HepG2 (cell line): ENCODE data around the gene SPANXN5. TPM values are rescaled to one million over a fixed set of nuclear protein-coding genes. Genes with fewer than 3 reads are reported as not detected.
"Not testable (repeated sequence)": the region's sequence is repeated elsewhere in the genome, so short reads cannot be mapped to it uniquely, and the experiment has no call there.

Experiments used
- ATAC-seq: fragments of 200-7000 bp; cut with Tn5 transposase; 3 replicates; pipeline ENCODE4 v1.9.1; 2020; ENCODE audit warnings: mild to moderate bottlenecking, moderate library complexity
- Bru-seq: library from RNA; stranded (reverse); fragments of 400-500 nt; gene quantifications from one replicate; lab custom pipeline; 2021; lab: Mats Ljungman, UMichigan
- BruChase-seq, 2 experiments: library from RNA; stranded (reverse); fragments of 400-500 nt; gene quantifications; one replicate each; lab custom pipeline; 2021; lab: Mats Ljungman, UMichigan
- BruUV-seq: library from RNA; stranded (reverse); fragments of 400-500 nt; replicated peaks from 2 replicates; lab custom pipeline; 2021; lab: Mats Ljungman, UMichigan
- CTCF ChIA-PET: fragments of 300-600 bp; formaldehyde crosslinking; extraction: SDS; loops from one replicate; lab custom pipeline; 2021; ENCODE audit warnings: low total read pairs, inconsistent platforms, low intra/inter-chr PET ratio; lab: Yijun Ruan, JAX
- POLR2A ChIA-PET: fragments of 350-600 bp; sonication (Branson Sonifier 250); formaldehyde crosslinking; loops from one replicate; lab custom pipeline; 2020; ENCODE audit warnings: antibody characterized with exemption, inconsistent platforms; lab: Yijun Ruan, JAX
- DNase-seq: peaks from one replicate; pipeline ENCODE4 v3.0.0-alpha.2; 2015; ENCODE audit warnings: low spot score
- FAIRE-seq: peaks from 3 replicates; lab custom pipeline; 2011; peaks lifted over from hg19 to GRCh38; lab: Jason Lieb, UNC
- H2AFZ ChIP-seq: one replicate; pipeline ENCODE4 v1.6.1; 2011; ENCODE audit warnings: low read length, inconsistent platforms
- H3K27ac ChIP-seq: fragments of 300-600 bp; 3 replicates; pipeline ENCODE4 v1.8.0; 2011; ENCODE audit warnings: mixed run types, mild to moderate bottlenecking, mixed read lengths, low read length, inconsistent platforms; ENCODE audit not compliant: insufficient read depth; ENCODE audit errors: extremely low read length
- H3K27me3 ChIP-seq, 2 experiments: fragments of 200-600 bp in 1 of 2; 2 replicates in 1 of 2; 3 replicates in 1 of 2; pipeline versions ENCODE4 v1.6.0 to v1.8.0; 2011; ENCODE audit warnings: low read length in 2 of 2, mild to moderate bottlenecking in 2 of 2, moderate library complexity in 2 of 2, inconsistent platforms in 1 of 2; ENCODE audit not compliant: insufficient read depth in 2 of 2, control insufficient read depth in 1 of 2
- H3K36me3 ChIP-seq, 2 experiments: fragments of 200-600 bp in 1 of 2; replicated peaks in 1 of 2; 2 replicates in 1 of 2; 3 replicates in 1 of 2; pipeline versions ENCODE4 v1.5.1 to v1.8.0; 2011; ENCODE audit warnings: low read length in 2 of 2, inconsistent platforms in 1 of 2; ENCODE audit not compliant: insufficient read depth in 2 of 2, control insufficient read depth in 1 of 2
- H3K4me1 ChIP-seq: 2 replicates; pipeline ENCODE4 v1.5.1; 2012; ENCODE audit warnings: low read length, inconsistent platforms; ENCODE audit not compliant: insufficient read depth
- H3K4me2 ChIP-seq: 2 replicates; pipeline ENCODE4 v1.6.0; 2011; ENCODE audit warnings: low read depth, low read length, inconsistent platforms
- H3K4me3 ChIP-seq, 3 experiments: fragments of 200-600 bp in 1 of 3; sonication (generic), shearing (Covaris generic) in 1 of 3; replicated peaks in 1 of 3; 2 replicates each; pipeline ENCODE4 v1.5.1; 2011 to 2016; ENCODE audit warnings: low read length in 3 of 3, inconsistent platforms in 2 of 3, low read depth in 2 of 3, mild to moderate bottlenecking in 2 of 3, control low read depth in 1 of 3, mixed read lengths in 1 of 3; ENCODE audit not compliant: insufficient read depth in 1 of 3
- H3K79me2 ChIP-seq: one replicate; pipeline ENCODE4 v1.6.1; 2011; ENCODE audit warnings: low read length, inconsistent platforms; ENCODE audit not compliant: insufficient read depth
- H3K9ac ChIP-seq: 2 replicates; pipeline ENCODE4 v1.6.0; 2011; ENCODE audit warnings: mild to moderate bottlenecking, low read depth, low read length, inconsistent platforms; ENCODE audit not compliant: insufficient read depth
- H3K9me3 ChIP-seq: 2 replicates; pipeline ENCODE4 v1.5.1; 2012; ENCODE audit warnings: mild to moderate bottlenecking, low read length
- H4K20me1 ChIP-seq: 2 replicates; pipeline ENCODE4 v1.6.0; 2011; ENCODE audit warnings: inconsistent platforms, mild to moderate bottlenecking, low read length, moderate library complexity; ENCODE audit not compliant: insufficient read depth
- WGBS: methylation state at CpG from one replicate; pipeline ENCODE4 v1.1.6; 2017; ENCODE audit warnings: low lambda C conversion rate; 5-methylcytosine and 5-hydroxymethylcytosine counted together
- in situ Hi-C: cut with HindIII; loops from 2 replicates; pipeline ENCODE4 v1.10.0; 2017; ENCODE audit warnings: low pct_unique_long_range_greater_than_20kb; ENCODE audit not compliant: extremely low pct_ligation_motif_present
- intact Hi-C: fragments of 100-400 bp; cut with micrococcal nuclease; formaldehyde crosslinking; loops from one replicate; pipeline ENCODE4 v1.10.0; 2022; ENCODE audit not compliant: unreplicated experiment
- long read RNA-seq, 2 experiments: library from RNA in 1 of 2; library from polyadenylated mRNA in 1 of 2; stranded (forward) in 1 of 2; unstranded in 1 of 2; transcript quantifications; one replicate each; pipeline ENCODE4 v2.0.0, GENCODE V29; 2019 to 2022
- polyA minus RNA-seq, 3 experiments: library from RNA; depleted of rRNA, polyadenylated mRNA; stranded (reverse); fragments of >200 nt; gene quantifications; 2 replicates each; pipeline ENCODE4 v1.2.3, GENCODE V29; 2011; ENCODE audit warnings: low replicate concordance in 1 of 3
- polyA plus RNA-seq, 8 experiments: library from polyadenylated mRNA; depleted of rRNA in 3 of 8; stranded (reverse) in 7 of 8; unstranded in 1 of 8; fragments of >200 nt; fragmentation: Illumina TruSeq in 4 of 8; extraction: Trizol in 4 of 8; gene quantifications; 2 replicates each; pipeline versions ENCODE4 v1.2.1 to v1.2.3, GENCODE V29; 2011 to 2016; ENCODE audit warnings: low read depth in 4 of 8, missing spikeins in 1 of 8, mixed read lengths in 1 of 8; ENCODE audit not compliant: insufficient read depth in 1 of 8
- total RNA-seq, 5 experiments: library from RNA; depleted of rRNA; stranded (reverse); fragments of >200 nt; fragmentation: Illumina TruSeq; extraction: Trizol; gene quantifications; 2 replicates each; pipeline ENCODE4 v1.2.3, GENCODE V29; 2016; ENCODE audit warnings: low read depth in 1 of 5

Gene SPANXN5, protein sequence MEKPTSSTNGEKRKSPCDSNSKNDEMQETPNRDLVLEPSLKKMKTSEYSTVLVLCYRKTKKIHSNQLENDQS
- not detected in 2 replicates for total RNA-seq (2016; rRNA removed; fragmentation: Illumina TruSeq; extraction: Trizol)
- not detected in 2 replicates for total RNA-seq (2016; cell fraction: cytosol; rRNA removed; fragmentation: Illumina TruSeq; extraction: Trizol; ENCODE audit: low read depth)
- total RNA-seq (2016; cell fraction: insoluble cytoplasmic fraction; rRNA removed; fragmentation: Illumina TruSeq; extraction: Trizol) = not detected in 2 replicates
- not detected in 2 replicates for total RNA-seq (2016; cell fraction: membrane; rRNA removed; fragmentation: Illumina TruSeq; extraction: Trizol)
- total RNA-seq (2016; cell fraction: nucleus; rRNA removed; fragmentation: Illumina TruSeq; extraction: Trizol) = not detected in 2 replicates
- not detected in 2 replicates for polyA plus RNA-seq (2011; rRNA removed)
- polyA plus RNA-seq (2011; cell fraction: cytosol; rRNA removed) = not detected in 2 replicates
- not detected in 2 replicates for polyA plus RNA-seq (2011; cell fraction: nucleus; rRNA removed)
- polyA plus RNA-seq (2012) = not detected in 2 replicates
- not detected in 2 replicates for polyA plus RNA-seq (2016; cell fraction: cytosol; fragmentation: Illumina TruSeq; extraction: Trizol; ENCODE audit: low read depth)
- not detected in 2 replicates for polyA plus RNA-seq (2016; cell fraction: insoluble cytoplasmic fraction; fragmentation: Illumina TruSeq; extraction: Trizol; ENCODE audit: low read depth)
- not detected in 2 replicates for polyA plus RNA-seq (2016; cell fraction: membrane; fragmentation: Illumina TruSeq; extraction: Trizol; ENCODE audit: low read depth)
- polyA plus RNA-seq (2016; cell fraction: nucleus; fragmentation: Illumina TruSeq; extraction: Trizol; ENCODE audit: insufficient read depth, low read depth) = not detected in 2 replicates
- polyA minus RNA-seq (2011; rRNA and poly(A)+ RNA removed; ENCODE audit: low replicate concordance) = not detected in 2 replicates
- polyA minus RNA-seq (2011; cell fraction: cytosol; rRNA and poly(A)+ RNA removed) = not detected in 2 replicates
- not detected in 2 replicates for polyA minus RNA-seq (2011; cell fraction: nucleus; rRNA and poly(A)+ RNA removed)
- not detected for Bru-seq, nascent RNA
- BruChase-seq, experiment 1, labeled RNA remaining after a 6-hour chase = not detected
- BruChase-seq, experiment 2, labeled RNA remaining after a 2-hour chase = not detected
- long read RNA-seq, experiment 1 = 0 reads
- long read RNA-seq, experiment 2 = 0 reads

DNA sequence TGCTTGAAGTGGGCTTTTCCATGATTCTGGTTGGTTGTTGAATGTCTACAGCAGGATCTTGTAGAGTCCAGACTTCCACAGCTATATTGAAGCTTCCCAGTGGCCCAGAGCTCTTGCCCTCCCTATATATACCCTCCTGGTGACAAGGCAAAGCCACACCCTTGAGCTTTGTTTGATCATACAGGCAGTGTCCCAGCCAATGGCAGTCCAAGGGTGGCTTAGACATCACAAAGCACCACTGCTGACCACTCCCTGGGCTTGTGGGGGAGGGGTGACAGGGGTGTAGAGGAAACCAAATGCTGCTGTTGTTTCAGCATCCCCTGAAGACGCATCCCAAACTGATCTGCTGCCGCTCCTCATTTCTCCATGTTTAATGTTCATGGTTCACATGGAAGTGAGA is at the start of gene SPANXN5:
Gene SPANXN5, minus strand, starts transcription at position 101 of the 400 bp plus-strand sequence. Its CDS starts 79 bp downstream, at position 22.
- POLR2A ChIA-PET, H3K27me3 ChIP-seq, H4K20me1 ChIP-seq, H3K4me1 ChIP-seq, H3K4me2 ChIP-seq, H3K9ac ChIP-seq, intact Hi-C loops, BruUV-seq, H3K9me3 ChIP-seq, H2AFZ ChIP-seq, H3K4me3 ChIP-seq, DNase-seq, H3K36me3 ChIP-seq, H3K79me2 ChIP-seq, in situ Hi-C loops, H3K27ac ChIP-seq, ATAC-seq, CTCF ChIA-PET, FAIRE-seq: not testable (repeated sequence)
- WGBS = 13% methylated on average over 2 of the region's 2 CpGs

DNA sequence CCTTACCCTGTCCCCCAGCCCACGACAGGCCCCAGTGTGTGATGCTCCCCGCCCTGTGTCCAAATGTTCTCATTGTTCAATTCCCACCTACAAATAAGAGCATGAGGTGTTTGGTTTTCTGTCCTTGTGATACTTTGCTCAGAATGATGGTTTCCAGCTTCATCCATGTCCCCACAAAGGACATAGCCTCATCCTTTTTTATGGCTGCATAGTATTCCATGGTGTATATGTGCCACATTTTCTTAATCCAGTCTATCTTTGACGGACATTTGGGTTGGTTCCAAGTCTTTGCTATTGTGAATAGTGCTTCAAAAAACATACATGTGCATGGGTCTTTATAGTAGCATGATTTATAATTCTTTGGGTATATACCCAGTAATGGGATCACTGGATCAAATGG is 46.4 kb upstream of the SPANXN5 start:
- H3K79me2 ChIP-seq, H3K27me3 ChIP-seq, H4K20me1 ChIP-seq, H2AFZ ChIP-seq, CTCF ChIA-PET, H3K4me1 ChIP-seq, BruUV-seq, H3K9me3 ChIP-seq, H3K27ac ChIP-seq, in situ Hi-C loops, intact Hi-C loops, H3K4me2 ChIP-seq, ATAC-seq, H3K36me3 ChIP-seq, POLR2A ChIA-PET, H3K4me3 ChIP-seq, FAIRE-seq, DNase-seq, H3K9ac ChIP-seq: not testable (repeated sequence)
- 6% methylated on average over 3 of the region's 3 CpGs for WGBS
